Activated CD4-positive, alpha-beta memory T cell treated with anti-CD3 and anti-CD28 coated beads, Interleukin-2, amount 10 ng/mL, durations not matched to agents 7 days and 5 days (primary cell): ENCODE results near the gene RASA1. TPM values are rescaled to one million over a fixed set of nuclear protein-coding genes. Genes with fewer than 3 reads are reported as not detected.

Source experiments
- CTCF ChIA-PET: fragments of 350-600 bp; sonication (Branson Sonifier 250); formaldehyde crosslinking; loops from one replicate; lab custom pipeline; 2021; ENCODE audit warnings: antibody characterized with exemption, inconsistent platforms; lab: Charles Lee
- POLR2A ChIA-PET: fragments of 350-600 bp; sonication (Branson Sonifier 250); formaldehyde crosslinking; loops from one replicate; lab custom pipeline; 2021; ENCODE audit warnings: antibody characterized with exemption; lab: Charles Lee
- DNase-seq: peaks from one replicate; pipeline ENCODE4 v3.0.0-alpha.2; 2020
- H3K27ac Mint-ChIP-seq: one replicate; pipeline ENCODE4 v1.8.0; 2021; ENCODE audit warnings: mild to moderate bottlenecking, mixed read lengths
- H3K27me3 Mint-ChIP-seq: one replicate; pipeline ENCODE4 v1.8.0; 2021; ENCODE audit warnings: mixed read lengths
- H3K36me3 Mint-ChIP-seq: one replicate; pipeline ENCODE4 v1.8.0; 2021; ENCODE audit warnings: low read depth, mixed read lengths
- H3K4me1 Mint-ChIP-seq: one replicate; pipeline ENCODE4 v1.8.0; 2021; ENCODE audit warnings: mixed read lengths
- H3K4me3 Mint-ChIP-seq: one replicate; pipeline ENCODE4 v1.8.0; 2021; ENCODE audit warnings: mild to moderate bottlenecking, mixed read lengths
- H3K9me3 Mint-ChIP-seq: one replicate; pipeline ENCODE4 v1.8.0; 2021; ENCODE audit warnings: mixed read lengths
- total RNA-seq, 2 experiments: library from RNA; stranded (reverse); gene quantifications; one replicate each; pipeline ENCODE4 v1.2.3, GENCODE V29; 2021

RASA1 gene
- total RNA-seq, 2 experiments from 2014 or later: 22.5 to 23.5 TPM

- ChIA-PET POLR2A (interaction anchor here (1.0 to 2.9 kb wide), 5 partner anchors 14 to 338 kb away, joined by 3 to 12 read pairs (median 9); partner anchors contain the start of gene RASA1), CTCF (interaction anchor here (0.5 to 2.1 kb wide), 3 partner anchors 13 to 31 kb away, joined by 3 to 13 read pairs (median 3); no protein-coding TSS in a partner anchor)
- Mint-ChIP-seq H3K9me3 (no peaks in the 10 kb centered on the region), H3K36me3 (peaks cover 31% of the 10 kb centered on the region), H3K4me1 (peaks cover 37% of the 10 kb centered on the region), H3K27ac (peak overlapping the region; percentile 91), H3K27me3 (no peaks in the 10 kb centered on the region), H3K4me3 (peak overlapping the region; percentile 99)
- DNase-seq: no peak
Observed at GRCh38 chr5:87413343-87413645, 145.6 kb downstream of the RASA1 start.

GRCh38 chr5:87418506-87418905 lies 150.8 kb downstream of the RASA1 start:
- Mint-ChIP-seq H3K27me3 (no peaks in the 10 kb centered on the region), H3K9me3 (no peaks in the 10 kb centered on the region), H3K4me1 (no peaks in the 10 kb centered on the region), H3K36me3 (no peaks in the 10 kb centered on the region), H3K4me3 (no peak overlapping the region), H3K27ac (no peak overlapping the region)
- CTCF ChIA-PET: no interaction called here
- POLR2A ChIA-PET: interaction anchor here (0.9 kb wide), 1 partner anchor 198 kb away, joined by 3 read pairs; no protein-coding TSS in a partner anchor
- DNase-seq: no peak

GRCh38 chr5:87421307-87421706 lies 153.6 kb downstream of the RASA1 start:
- no peak overlapping the region for H3K27ac Mint-ChIP-seq

GRCh38 chr5:87423755-87424154 lies 156.1 kb downstream of the RASA1 start:
- H3K4me3 Mint-ChIP-seq: no peak overlapping the region
- peaks cover 1% of the 10 kb centered on the region for H3K27me3 Mint-ChIP-seq
- no peak for DNase-seq
- no peaks in the 10 kb centered on the region for H3K4me1 Mint-ChIP-seq
- ChIA-PET POLR2A (no interaction called here), CTCF (no interaction called here)
- H3K27ac Mint-ChIP-seq: no peak overlapping the region
- no peaks in the 10 kb centered on the region for H3K9me3 Mint-ChIP-seq
- H3K36me3 Mint-ChIP-seq: no peaks in the 10 kb centered on the region

More at GRCh38 chr5:87421307-87421706, 153.6 kb downstream of the RASA1 start:
- no peaks in the 10 kb centered on the region for H3K4me1 Mint-ChIP-seq
- no peaks in the 10 kb centered on the region for H3K9me3 Mint-ChIP-seq
- no peaks in the 10 kb centered on the region for H3K27me3 Mint-ChIP-seq
- no peaks in the 10 kb centered on the region for H3K36me3 Mint-ChIP-seq
- no peak for DNase-seq
- ChIA-PET CTCF (interaction anchor here (1.2 kb wide), 1 partner anchor 1258 kb away, joined by 3 read pairs; no protein-coding TSS in a partner anchor), POLR2A (no interaction called here)
- H3K4me3 Mint-ChIP-seq: no peak overlapping the region

GRCh38 chr5:87430863-87431457 lies 163.3 kb downstream of the RASA1 start:
- Mint-ChIP-seq H3K27me3 (peaks cover 5% of the 10 kb centered on the region), H3K4me3 (no peak overlapping the region), H3K27ac (no peak overlapping the region), H3K9me3 (no peaks in the 10 kb centered on the region), H3K4me1 (peaks cover 3% of the 10 kb centered on the region), H3K36me3 (no peaks in the 10 kb centered on the region)
- no peak for DNase-seq
- ChIA-PET CTCF (no interaction called here), POLR2A (no interaction called here)

- Mint-ChIP-seq H3K4me3 (no peak overlapping the region), H3K27ac (no peak overlapping the region), H3K9me3 (no peaks in the 10 kb centered on the region), H3K4me1 (peaks cover 3% of the 10 kb centered on the region), H3K36me3 (no peaks in the 10 kb centered on the region), H3K27me3 (peaks cover 4% of the 10 kb centered on the region)
- DNase-seq: no peak
- ChIA-PET CTCF (no interaction called here), POLR2A (no interaction called here)
Observed at GRCh38 chr5:87432460-87432859, 164.8 kb downstream of the RASA1 start.

GRCh38 chr5:87433945-87434344 lies 166.3 kb downstream of the RASA1 start:
- Mint-ChIP-seq H3K4me1 (peaks cover 3% of the 10 kb centered on the region), H3K36me3 (no peaks in the 10 kb centered on the region), H3K27me3 (peaks cover 7% of the 10 kb centered on the region), H3K27ac (no peak overlapping the region), H3K9me3 (no peaks in the 10 kb centered on the region), H3K4me3 (no peak overlapping the region)
- no peak for DNase-seq
- CTCF ChIA-PET: no interaction called here
- POLR2A ChIA-PET: no interaction called here

- ChIA-PET CTCF (no interaction called here), POLR2A (no interaction called here)
- Mint-ChIP-seq H3K27me3 (peaks cover 7% of the 10 kb centered on the region), H3K9me3 (no peaks in the 10 kb centered on the region), H3K4me1 (peaks cover 3% of the 10 kb centered on the region), H3K27ac (no peak overlapping the region), H3K36me3 (no peaks in the 10 kb centered on the region), H3K4me3 (no peak overlapping the region)
- DNase-seq: no peak
Observed at GRCh38 chr5:87434461-87434860, 166.8 kb downstream of the RASA1 start.

GRCh38 chr5:87435144-87435694 lies 167.5 kb downstream of the RASA1 start:
- peaks cover 3% of the 10 kb centered on the region for H3K4me1 Mint-ChIP-seq
- no peak overlapping the region for H3K27ac Mint-ChIP-seq
- no peaks in the 10 kb centered on the region for H3K9me3 Mint-ChIP-seq
- H3K4me3 Mint-ChIP-seq: no peak overlapping the region
- no peaks in the 10 kb centered on the region for H3K36me3 Mint-ChIP-seq
- ChIA-PET POLR2A (no interaction called here), CTCF (no interaction called here)
- peaks cover 7% of the 10 kb centered on the region for H3K27me3 Mint-ChIP-seq
- no peak for DNase-seq

GRCh38 chr5:87437724-87438123 lies 170.0 kb downstream of the RASA1 start:
- Mint-ChIP-seq H3K27ac (no peak overlapping the region), H3K9me3 (no peaks in the 10 kb centered on the region), H3K27me3 (peaks cover 7% of the 10 kb centered on the region), H3K36me3 (no peaks in the 10 kb centered on the region), H3K4me3 (no peak overlapping the region), H3K4me1 (peaks cover 3% of the 10 kb centered on the region)
- DNase-seq: no peak
- ChIA-PET CTCF (no interaction called here), POLR2A (no interaction called here)

GRCh38 chr5:87438231-87438630 lies 170.5 kb downstream of the RASA1 start:
- H3K27ac Mint-ChIP-seq: no peak overlapping the region
- H3K36me3 Mint-ChIP-seq: no peaks in the 10 kb centered on the region
- no peak overlapping the region for H3K4me3 Mint-ChIP-seq
- no peak for DNase-seq
- H3K27me3 Mint-ChIP-seq: peaks cover 7% of the 10 kb centered on the region
- POLR2A ChIA-PET: no interaction called here
- CTCF ChIA-PET: no interaction called here
- peaks cover 3% of the 10 kb centered on the region for H3K4me1 Mint-ChIP-seq
- H3K9me3 Mint-ChIP-seq: no peaks in the 10 kb centered on the region
